Breast epithelium (tissue), 3 donors: ENCODE data around the gene FAM228B.

ENCODE experiments used
- POLR2AphosphoS5 ChIP-seq, 3 donors: sonication (generic); formaldehyde crosslinking; IDR thresholded peaks; one replicate each; pipeline ENCODE4 v1.6.1; 2017; ENCODE audit warnings: antibody characterized with exemption in 3 of 3
- TF ChIP-seq, protein P1 (sequence below), 3 donors: fragments of 450-650 bp; IDR thresholded peaks; one replicate each; pipeline ENCODE4 v1.5.1; 2016 to 2017; ENCODE audit warnings: antibody characterized with exemption in 3 of 3, mild to moderate bottlenecking in 3 of 3, moderate library complexity in 3 of 3

DNA sequence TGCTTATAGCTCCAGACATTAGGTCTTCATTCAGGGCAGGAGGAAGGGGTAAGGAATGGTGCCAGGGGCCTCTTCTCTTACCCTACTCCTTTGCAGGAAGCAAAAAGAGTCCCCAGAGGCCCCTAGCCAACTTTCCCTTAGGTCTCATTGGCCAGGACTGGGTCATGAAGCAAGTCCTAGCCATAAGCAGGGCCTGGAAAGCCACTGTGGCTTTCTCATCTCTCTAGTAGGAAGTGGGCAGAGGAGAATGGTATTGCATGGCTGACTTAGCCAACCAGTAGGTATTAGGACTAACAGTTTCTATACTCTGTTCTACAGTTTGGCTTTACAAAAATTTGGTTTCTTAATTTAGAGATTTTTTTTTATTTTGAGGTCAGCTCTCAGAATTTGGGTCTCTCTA lies 56.4 kb downstream of the FAM228B start:
- TF ChIP-seq, protein P1, sequence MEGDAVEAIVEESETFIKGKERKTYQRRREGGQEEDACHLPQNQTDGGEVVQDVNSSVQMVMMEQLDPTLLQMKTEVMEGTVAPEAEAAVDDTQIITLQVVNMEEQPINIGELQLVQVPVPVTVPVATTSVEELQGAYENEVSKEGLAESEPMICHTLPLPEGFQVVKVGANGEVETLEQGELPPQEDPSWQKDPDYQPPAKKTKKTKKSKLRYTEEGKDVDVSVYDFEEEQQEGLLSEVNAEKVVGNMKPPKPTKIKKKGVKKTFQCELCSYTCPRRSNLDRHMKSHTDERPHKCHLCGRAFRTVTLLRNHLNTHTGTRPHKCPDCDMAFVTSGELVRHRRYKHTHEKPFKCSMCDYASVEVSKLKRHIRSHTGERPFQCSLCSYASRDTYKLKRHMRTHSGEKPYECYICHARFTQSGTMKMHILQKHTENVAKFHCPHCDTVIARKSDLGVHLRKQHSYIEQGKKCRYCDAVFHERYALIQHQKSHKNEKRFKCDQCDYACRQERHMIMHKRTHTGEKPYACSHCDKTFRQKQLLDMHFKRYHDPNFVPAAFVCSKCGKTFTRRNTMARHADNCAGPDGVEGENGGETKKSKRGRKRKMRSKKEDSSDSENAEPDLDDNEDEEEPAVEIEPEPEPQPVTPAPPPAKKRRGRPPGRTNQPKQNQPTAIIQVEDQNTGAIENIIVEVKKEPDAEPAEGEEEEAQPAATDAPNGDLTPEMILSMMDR (IDR thresholded peaks at IDR 0.05): no peak
- TF ChIP-seq POLR2AphosphoS5 (IDR thresholded peaks at IDR 0.05): no peak
